ENCODE measurements around the gene NLGN1. TPM values are rescaled to one million over a fixed set of nuclear protein-coding genes. Genes with fewer than 3 reads are reported as not detected.

NLGN1 gene
- total and polyA plus RNA-seq, 9 of the 15 experiments (the other 6 are each of a cell fraction or from before 2014, with no cell fraction given): under 0.01 to 0.01 TPM; not detected in 7

DNA sequence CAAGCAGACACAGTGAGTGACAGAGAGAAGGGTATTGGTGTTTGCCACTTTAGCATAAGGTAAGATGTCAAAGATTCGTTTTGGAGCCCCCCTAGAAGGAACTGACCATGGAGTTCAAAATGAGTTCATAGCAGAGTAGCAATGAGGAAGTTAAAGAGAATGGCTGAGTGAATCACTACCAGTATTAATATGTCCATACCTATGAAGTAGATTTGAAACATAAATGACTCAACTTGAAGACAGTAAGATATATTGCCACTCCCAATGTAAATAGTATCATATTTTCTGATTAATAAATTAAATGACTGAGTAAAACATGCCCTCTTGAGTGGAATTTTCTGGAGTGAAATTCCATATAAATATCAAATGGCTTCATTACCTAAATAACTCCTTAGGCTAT is 675.1 kb downstream of the NLGN1 start:
- in situ Hi-C loops (cut with MboI): no loop called here
- Histone ChIP-seq H3K4me1 (replicated peaks in 1 of 2; ENCODE audit: control insufficient read depth in 2 of 2, insufficient read depth in 2 of 2, low read length in 2 of 2) (no peaks in the 10 kb centered on the region), H3K9me1 (ENCODE audit: control insufficient read depth, insufficient read depth, low read length) (no peaks in the 10 kb centered on the region), H3K27me3 (ENCODE audit: control insufficient read depth in 2 of 2, insufficient read depth in 2 of 2, low read length in 2 of 2) (no peaks in the 10 kb centered on the region), H4K20me1 (replicated peaks; ENCODE audit: control insufficient read depth, insufficient read depth, low read length) (no peaks in the 10 kb centered on the region), H3K79me2 (ENCODE audit: control insufficient read depth, insufficient read depth, low read length) (no peaks in the 10 kb centered on the region), H3K4me2 (ENCODE audit: insufficient read depth, low read length) (no peak overlapping the region), H3K36me3 (ENCODE audit: control insufficient read depth, insufficient read depth, low read length) (no peaks in the 10 kb centered on the region), H3K27ac (ENCODE audit: extremely low read depth, low read depth, low read length) (no peak overlapping the region), H3K4me3 (no peak overlapping the region), H3K9me3 (replicated peaks; ENCODE audit: control insufficient read depth, insufficient read depth, low read depth, low read length) (no peaks in the 10 kb centered on the region), H2AFZ (ENCODE audit: low read depth, low read length) (no peak overlapping the region), H3K9ac (ENCODE audit: insufficient read depth in 1 of 2, low read depth in 2 of 2, low read length in 2 of 2) (no peak overlapping the region)
- no peak for TF ChIP-seq NCOR1 (IDR thresholded peaks at IDR 0.05)
- TF ChIP-seq, protein P1, sequence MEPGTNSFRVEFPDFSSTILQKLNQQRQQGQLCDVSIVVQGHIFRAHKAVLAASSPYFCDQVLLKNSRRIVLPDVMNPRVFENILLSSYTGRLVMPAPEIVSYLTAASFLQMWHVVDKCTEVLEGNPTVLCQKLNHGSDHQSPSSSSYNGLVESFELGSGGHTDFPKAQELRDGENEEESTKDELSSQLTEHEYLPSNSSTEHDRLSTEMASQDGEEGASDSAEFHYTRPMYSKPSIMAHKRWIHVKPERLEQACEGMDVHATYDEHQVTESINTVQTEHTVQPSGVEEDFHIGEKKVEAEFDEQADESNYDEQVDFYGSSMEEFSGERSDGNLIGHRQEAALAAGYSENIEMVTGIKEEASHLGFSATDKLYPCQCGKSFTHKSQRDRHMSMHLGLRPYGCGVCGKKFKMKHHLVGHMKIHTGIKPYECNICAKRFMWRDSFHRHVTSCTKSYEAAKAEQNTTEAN (CRISPR knock-in tag; IDR thresholded peaks at IDR 0.05): no peak
- TF ChIP-seq TBP (optimal IDR thresholded peaks at IDR 0.05; ENCODE audit: low read depth, low read length): no peak
- no peak for TF ChIP-seq ZNF583 (CRISPR knock-in tag; IDR thresholded peaks at IDR 0.05)
- TF ChIP-seq, protein P2, sequence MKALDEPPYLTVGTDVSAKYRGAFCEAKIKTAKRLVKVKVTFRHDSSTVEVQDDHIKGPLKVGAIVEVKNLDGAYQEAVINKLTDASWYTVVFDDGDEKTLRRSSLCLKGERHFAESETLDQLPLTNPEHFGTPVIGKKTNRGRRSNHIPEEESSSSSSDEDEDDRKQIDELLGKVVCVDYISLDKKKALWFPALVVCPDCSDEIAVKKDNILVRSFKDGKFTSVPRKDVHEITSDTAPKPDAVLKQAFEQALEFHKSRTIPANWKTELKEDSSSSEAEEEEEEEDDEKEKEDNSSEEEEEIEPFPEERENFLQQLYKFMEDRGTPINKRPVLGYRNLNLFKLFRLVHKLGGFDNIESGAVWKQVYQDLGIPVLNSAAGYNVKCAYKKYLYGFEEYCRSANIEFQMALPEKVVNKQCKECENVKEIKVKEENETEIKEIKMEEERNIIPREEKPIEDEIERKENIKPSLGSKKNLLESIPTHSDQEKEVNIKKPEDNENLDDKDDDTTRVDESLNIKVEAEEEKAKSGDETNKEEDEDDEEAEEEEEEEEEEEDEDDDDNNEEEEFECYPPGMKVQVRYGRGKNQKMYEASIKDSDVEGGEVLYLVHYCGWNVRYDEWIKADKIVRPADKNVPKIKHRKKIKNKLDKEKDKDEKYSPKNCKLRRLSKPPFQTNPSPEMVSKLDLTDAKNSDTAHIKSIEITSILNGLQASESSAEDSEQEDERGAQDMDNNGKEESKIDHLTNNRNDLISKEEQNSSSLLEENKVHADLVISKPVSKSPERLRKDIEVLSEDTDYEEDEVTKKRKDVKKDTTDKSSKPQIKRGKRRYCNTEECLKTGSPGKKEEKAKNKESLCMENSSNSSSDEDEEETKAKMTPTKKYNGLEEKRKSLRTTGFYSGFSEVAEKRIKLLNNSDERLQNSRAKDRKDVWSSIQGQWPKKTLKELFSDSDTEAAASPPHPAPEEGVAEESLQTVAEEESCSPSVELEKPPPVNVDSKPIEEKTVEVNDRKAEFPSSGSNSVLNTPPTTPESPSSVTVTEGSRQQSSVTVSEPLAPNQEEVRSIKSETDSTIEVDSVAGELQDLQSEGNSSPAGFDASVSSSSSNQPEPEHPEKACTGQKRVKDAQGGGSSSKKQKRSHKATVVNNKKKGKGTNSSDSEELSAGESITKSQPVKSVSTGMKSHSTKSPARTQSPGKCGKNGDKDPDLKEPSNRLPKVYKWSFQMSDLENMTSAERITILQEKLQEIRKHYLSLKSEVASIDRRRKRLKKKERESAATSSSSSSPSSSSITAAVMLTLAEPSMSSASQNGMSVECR (CRISPR knock-in tag; IDR thresholded peaks at IDR 0.05): no peak
- TF ChIP-seq PHF20 (IDR thresholded peaks at IDR 0.05; ENCODE audit: partially characterized antibody): no peak
- no peak for TF ChIP-seq GATA2 (CRISPR knock-in tag; IDR thresholded peaks at IDR 0.05)
- no peak for TF ChIP-seq FOXK1 (CRISPR knock-in tag; IDR thresholded peaks at IDR 0.05; ENCODE audit: borderline replicate concordance)
- TF ChIP-seq KDM2B (CRISPR knock-in tag; IDR thresholded peaks at IDR 0.05): no peak
- no peak for TF ChIP-seq ZFP30 (CRISPR knock-in tag; IDR thresholded peaks at IDR 0.05; ENCODE audit: borderline replicate concordance)
- TF ChIP-seq YBX1 (IDR thresholded peaks at IDR 0.05): no peak
- TF ChIP-seq, protein P3, sequence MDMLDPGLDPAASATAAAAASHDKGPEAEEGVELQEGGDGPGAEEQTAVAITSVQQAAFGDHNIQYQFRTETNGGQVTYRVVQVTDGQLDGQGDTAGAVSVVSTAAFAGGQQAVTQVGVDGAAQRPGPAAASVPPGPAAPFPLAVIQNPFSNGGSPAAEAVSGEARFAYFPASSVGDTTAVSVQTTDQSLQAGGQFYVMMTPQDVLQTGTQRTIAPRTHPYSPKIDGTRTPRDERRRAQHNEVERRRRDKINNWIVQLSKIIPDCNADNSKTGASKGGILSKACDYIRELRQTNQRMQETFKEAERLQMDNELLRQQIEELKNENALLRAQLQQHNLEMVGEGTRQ (CRISPR knock-in tag; IDR thresholded peaks at IDR 0.05): no peak
- no peak for TF ChIP-seq ZNF444 (CRISPR knock-in tag; IDR thresholded peaks at IDR 0.05)
- TF ChIP-seq ZEB2 (IDR thresholded peaks at IDR 0.05): no peak
- TF ChIP-seq HNRNPUL1 (IDR thresholded peaks at IDR 0.05; ENCODE audit: low read length): no peak
- TF ChIP-seq MTA2 (IDR thresholded peaks at IDR 0.05; ENCODE audit: low read depth): no peak
- no peak for TF ChIP-seq RBM22 (IDR thresholded peaks at IDR 0.05; ENCODE audit: low read depth, low read length, poor library complexity, severe bottlenecking)
- TF ChIP-seq ZNF696 (CRISPR knock-in tag; conservative IDR thresholded peaks at IDR 0.05): no peak
- BruUV-seq (replicated peaks): no TSS peak
- intact Hi-C loops (cut with micrococcal nuclease): no loop called here
- 0% methylated on average over 1 of the region's 1 CpG for WGBS (ENCODE audit: insufficient coverage, low coverage, missing lambda C conversion rate)
- ChIA-PET POLR2A (no interaction called here), CTCF (ENCODE audit: low intra/inter-chr PET ratio) (no interaction called here)
- FAIRE-seq: no peak
- DNase-seq (ENCODE audit: extremely low read depth in 1 of 4, low spot score in 3 of 4): no peak
- no peak for ATAC-seq
